NCI-H1105 (cell line): ENCODE results near the gene RNF34.

Experiments used
- DNase-seq: peaks from one replicate; lab custom pipeline; 2025; lab: John Stamatoyannopoulos, UW

Gene RNF34

DNA sequence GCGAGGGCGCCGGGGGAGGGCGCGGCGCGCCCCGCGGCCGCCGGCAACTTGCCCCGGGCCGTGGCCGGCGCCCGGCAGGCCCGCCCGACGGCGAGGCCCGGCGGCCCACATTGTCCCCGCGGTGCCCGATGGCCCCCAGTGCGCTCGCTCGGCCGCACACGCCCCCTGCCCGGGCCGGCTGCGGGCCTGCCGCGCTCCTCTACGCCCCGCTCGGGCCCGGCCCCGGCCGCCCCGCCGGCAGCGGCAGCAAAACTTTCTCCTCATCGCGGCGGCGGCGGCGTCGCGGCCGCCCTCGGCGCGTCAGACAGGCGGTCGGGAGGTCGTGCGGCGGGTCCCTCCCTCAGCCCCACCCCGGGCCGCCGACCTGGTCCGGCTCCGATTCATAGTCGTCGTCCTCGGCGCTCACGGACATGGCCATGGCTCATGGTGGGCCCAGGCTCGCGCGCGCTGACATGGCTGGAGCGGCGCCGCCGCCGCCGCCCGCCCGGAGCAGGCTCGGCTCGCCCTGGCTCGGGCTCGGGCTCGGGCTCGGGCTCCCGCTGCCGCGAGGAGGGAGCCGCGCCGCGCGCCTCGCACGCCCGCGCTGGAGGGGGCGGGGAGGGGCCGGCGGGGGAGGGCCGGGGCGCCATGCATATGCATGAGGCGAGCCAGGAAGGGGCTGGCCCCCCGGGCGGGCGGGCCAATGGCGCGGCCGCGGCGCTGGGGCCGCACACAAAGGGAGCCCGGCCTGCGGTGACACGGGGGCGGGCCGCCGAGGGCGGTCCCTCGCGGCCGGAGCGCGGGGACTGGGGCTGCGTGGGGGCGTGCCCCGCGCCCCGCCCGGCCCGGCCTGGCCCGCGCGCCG lies 67.1 kb downstream of the RNF34 start:
- peak; percentile 92 for DNase-seq

DNA sequence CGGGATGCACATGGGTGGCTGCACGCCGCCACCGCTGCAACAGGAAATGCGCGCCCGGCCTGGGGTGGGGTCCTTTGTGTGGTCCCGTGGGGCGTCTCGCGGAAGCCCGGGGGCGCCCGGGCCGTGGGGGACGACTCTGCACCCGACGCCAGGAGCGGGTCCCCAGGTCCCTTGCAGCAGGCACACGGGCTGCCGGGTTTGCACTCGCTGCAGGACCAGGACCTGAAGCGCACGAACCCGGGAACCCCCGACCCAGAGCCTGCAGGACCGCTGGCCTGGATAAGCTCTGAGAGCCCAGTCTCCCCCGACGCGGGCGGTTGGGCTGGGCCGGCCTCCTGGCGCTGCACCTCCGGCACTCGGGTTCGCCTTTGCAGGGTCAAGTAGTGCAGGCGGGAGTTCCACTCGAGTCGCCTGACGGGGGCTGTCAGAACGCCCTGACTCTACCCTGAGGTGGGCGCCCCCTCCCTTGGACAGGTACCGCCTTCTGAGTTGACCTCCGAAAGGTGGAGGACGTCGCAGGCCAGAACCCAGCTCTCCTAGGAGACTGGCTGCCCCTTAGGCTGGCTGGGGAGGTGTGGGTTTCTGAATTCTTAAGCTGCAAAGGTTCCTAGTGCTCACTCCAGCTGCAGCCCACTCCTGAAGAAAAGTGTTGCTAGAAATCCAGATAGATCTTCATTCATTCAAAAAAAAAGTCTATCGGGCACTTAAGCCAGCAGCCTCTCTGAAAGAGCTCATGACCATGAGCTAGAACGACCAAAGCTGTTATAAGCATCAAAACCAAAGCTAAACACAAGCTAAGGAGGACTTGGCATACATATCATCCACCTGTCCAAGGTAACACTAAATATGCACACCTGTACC lies 68.0 kb downstream of the RNF34 start:
- no peak for DNase-seq

DNA sequence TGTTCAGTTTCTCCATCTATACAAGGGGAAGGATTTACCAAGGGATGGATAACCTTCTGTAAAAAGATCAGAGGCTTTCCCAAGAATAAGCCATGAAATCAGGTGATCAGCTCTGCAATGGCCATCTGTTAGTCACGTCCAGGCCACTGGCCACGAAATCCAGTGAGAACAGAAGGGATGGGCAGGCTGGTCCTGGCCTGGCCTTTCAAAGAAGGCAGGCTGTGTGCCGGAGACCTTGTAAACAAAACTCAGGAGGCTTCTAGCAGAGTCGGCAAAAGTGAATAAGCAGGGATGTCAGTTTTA lies 68.5 kb downstream of the RNF34 start:
- no peak for DNase-seq

DNA sequence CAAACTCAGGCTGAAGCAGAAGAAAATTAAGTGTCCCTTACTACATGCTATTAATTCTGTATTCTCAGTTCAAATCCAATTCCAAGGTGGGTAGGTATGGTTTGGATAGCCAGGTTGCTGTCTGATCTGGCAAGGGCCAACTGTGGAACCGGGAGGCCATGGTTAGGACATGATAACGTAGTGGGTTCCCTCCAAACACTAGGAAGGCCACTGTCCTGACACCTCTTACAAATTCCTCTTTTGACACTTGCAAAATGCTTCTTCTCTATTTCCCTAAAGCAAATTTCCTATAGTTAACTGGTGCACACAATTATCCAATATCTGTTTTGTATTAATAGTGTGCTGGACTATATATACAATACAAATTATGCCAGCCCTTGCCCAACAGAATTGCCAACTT lies 70.8 kb downstream of the RNF34 start:
- no peak for DNase-seq

DNA sequence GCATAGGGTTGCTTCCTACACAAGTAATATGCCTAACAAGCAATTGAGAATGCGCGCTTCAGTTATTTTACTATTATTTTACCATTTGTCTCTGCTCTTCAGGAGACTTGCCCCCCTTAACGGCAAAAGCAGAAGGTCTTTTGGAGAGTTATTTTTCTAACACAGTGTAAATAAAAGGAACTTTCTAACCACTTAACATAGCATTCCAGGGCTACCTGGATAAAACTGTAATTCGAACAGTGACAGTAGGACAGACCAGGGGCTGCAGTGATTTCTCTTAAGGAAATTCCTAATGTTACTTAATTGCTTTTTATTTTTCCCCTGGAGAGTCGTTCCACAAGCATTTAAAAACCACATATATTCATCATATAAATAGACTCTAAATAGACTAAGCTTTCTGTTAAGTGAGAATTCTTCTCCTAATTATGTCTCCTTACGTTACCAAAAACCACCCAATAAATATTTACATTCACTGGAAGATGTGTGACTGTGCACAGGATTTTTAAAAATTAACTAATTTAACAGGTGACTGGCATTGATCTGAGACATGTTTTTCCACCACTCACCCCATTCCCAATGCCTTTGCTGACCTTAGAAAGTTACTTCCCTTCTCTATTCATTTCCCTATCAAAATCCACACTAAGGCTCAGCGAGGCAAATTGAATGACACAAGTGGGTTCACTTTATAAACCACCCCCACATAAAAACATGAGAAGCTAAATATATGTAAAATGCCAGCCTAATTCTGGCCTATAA lies 72.4 kb downstream of the RNF34 start:
- DNase-seq = no peak
